GM13977 (cell line): ENCODE results near the gene IGF1R.

Experiments
- DNase-seq: peaks from one replicate; pipeline ENCODE4 v3.0.0; 2012; ENCODE audit warnings: low spot score
- in situ Hi-C: fragments of 300-500 bp; cut with MboI; formaldehyde crosslinking; loops from one replicate; pipeline ENCODE4 v1.12.0; 2022; ENCODE audit warnings: low sequenced_read_pairs, low pct_unique_long_range_greater_than_20kb, mixed read lengths, inconsistent platforms; ENCODE audit not compliant: unreplicated experiment
- TF ChIP-seq, protein P1 (sequence below): IDR thresholded peaks from 2 replicates; pipeline ENCODE4 v1.5.1; 2012; ENCODE audit warnings: mild to moderate bottlenecking, control low read depth; ENCODE audit not compliant: insufficient read depth; ENCODE audit errors: extremely low read depth, missing control alignments

Gene IGF1R

DNA sequence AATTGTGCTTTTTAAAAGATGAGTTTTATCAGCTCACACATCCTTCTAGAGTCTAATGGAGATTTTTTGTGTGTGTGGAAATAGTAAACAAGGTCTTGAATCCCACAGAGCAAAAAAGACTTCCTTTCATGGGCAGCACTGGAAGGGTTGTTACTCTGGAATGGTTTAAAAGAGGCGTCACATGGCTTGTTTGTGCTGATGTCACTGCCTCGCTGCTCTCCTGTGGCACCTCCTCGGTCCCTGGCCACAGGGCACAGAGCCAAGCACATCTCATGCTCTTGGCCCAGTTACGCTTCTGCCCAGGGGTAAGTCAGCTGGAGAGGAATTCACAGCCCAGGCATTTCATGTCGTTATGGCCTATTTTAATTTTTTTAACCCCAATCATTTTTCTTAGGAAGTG lies 306.1 kb downstream of the IGF1R start:
- TF ChIP-seq, protein P1, sequence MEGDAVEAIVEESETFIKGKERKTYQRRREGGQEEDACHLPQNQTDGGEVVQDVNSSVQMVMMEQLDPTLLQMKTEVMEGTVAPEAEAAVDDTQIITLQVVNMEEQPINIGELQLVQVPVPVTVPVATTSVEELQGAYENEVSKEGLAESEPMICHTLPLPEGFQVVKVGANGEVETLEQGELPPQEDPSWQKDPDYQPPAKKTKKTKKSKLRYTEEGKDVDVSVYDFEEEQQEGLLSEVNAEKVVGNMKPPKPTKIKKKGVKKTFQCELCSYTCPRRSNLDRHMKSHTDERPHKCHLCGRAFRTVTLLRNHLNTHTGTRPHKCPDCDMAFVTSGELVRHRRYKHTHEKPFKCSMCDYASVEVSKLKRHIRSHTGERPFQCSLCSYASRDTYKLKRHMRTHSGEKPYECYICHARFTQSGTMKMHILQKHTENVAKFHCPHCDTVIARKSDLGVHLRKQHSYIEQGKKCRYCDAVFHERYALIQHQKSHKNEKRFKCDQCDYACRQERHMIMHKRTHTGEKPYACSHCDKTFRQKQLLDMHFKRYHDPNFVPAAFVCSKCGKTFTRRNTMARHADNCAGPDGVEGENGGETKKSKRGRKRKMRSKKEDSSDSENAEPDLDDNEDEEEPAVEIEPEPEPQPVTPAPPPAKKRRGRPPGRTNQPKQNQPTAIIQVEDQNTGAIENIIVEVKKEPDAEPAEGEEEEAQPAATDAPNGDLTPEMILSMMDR: no peak
- in situ Hi-C loops: no loop called here

DNA sequence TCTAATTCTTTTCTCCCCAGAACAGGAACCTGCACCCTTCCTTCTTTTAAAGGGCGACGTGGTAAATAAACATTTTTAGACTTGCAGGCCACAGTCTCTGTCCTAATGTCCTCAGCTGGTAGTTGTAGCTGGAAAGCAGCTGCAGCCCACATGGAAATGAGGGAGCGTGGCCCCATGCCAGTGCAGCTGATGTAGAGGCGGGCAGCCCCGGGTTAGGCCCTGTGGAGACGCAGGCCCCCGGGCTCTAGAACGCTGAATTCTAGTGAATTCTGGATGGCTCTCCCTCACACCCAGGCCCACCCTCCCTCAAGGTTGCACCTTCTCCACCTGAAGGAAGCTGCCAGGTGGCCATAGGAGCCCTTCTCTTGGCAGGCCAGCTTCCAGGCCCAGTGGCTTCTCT lies 307.0 kb downstream of the IGF1R start:
- no peak for DNase-seq
- in situ Hi-C loops: no loop called here
- TF ChIP-seq, protein P1: no peak

More for the DNA sequence above, 306.1 kb downstream of the IGF1R start:
- no peak for DNase-seq

DNA sequence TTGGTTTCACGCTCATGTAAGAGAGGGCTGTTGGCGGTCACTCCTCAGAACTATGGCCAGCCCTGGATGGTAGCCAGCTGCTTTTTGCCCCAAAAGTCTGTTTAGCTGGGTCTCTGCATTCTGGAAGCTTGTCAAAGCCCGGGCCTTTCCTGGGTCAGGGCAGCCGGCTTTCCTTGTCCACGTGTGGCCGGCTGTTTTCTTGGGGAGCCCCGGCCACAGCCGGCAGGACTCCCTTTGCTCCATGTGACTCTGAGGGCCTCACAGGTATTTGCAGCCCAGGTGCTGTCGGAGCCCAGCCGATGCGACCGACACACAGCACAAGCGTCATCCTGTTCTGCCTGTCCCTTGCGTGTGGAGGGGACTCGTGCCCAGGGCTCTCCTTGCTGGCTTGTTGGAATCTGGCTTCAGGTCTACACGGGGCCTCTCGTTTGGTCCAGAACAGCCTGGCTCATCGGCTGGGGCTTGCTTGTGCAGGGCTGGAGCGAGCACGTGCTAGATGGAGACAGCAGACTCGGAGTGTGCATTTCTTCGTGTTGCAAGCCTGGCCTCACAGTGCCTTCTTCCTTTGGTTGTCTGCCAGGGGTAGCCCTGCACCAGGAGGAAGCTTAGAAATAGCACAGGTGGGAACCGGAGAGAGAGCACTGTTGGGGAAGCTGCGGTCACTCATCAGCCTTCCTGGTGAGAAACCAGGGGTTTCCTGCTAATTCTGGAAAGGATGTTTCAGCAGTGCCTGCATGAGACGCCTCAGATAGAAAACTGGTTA lies 307.8 kb downstream of the IGF1R start:
- in situ Hi-C loops: no loop called here
- TF ChIP-seq, protein P1: no peak
- no peak for DNase-seq

GRCh38 chr15:98956796-98957553 lies 308.6 kb downstream of the IGF1R start:
- TF ChIP-seq, protein P1: no peak
- in situ Hi-C loops: no loop called here
- no peak for DNase-seq

DNA sequence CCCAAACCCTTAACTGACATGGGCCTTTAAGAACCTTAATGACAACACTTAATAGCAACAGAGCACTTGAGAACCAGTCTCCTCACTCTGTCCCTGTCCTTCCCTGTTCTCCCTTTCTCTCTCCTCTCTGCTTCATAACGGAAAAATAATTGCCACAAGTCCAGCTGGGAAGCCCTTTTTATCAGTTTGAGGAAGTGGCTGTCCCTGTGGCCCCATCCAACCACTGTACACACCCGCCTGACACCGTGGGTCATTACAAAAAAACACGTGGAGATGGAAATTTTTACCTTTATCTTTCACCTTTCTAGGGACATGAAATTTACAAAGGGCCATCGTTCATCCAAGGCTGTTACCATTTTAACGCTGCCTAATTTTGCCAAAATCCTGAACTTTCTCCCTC lies 309.3 kb downstream of the IGF1R start:
- in situ Hi-C loops: no loop called here
- TF ChIP-seq, protein P1: no peak
- DNase-seq: no peak

GRCh38 chr15:98958076-98958475 lies 309.7 kb downstream of the IGF1R start:
- TF ChIP-seq, protein P1: no peak
- DNase-seq: no peak
- in situ Hi-C loops: no loop called here
